Activated CD4-positive, alpha-beta T cell treated with anti-CD3 and anti-CD28 coated beads, Interleukin-2, amount 50 U/mL, for 48 hours (primary cell): ENCODE measurements around the gene RFTN1.

Experiments
- DNase-seq, 2 experiments: peaks; one replicate each; pipeline ENCODE4 v3.0.0-alpha.2; 2020

The RFTN1 gene

DNA sequence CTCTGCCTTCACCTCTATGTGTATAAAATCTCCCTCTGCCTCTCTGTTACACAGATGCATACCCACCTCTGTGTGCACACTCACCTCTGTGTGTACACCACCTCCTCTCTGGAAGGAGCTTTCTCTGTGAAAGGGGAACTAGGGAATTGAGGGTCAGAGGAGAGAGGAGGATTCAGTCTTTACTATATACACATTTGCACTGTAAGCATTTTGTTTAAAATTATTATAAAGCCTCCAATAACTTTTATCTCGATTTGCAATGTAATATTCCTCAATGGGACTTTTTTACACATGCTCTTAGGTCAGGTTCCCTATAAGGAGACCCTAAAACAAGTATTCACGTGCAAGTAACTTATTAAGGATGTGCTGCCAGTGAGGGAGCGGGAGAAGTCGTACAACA, 166.0 kb downstream of the RFTN1 start:
- no peak for DNase-seq

- DNase-seq: no peak
These were observed 167.0 kb downstream of the RFTN1 start for GRCh38 chr3:16346413-16347081.

DNA sequence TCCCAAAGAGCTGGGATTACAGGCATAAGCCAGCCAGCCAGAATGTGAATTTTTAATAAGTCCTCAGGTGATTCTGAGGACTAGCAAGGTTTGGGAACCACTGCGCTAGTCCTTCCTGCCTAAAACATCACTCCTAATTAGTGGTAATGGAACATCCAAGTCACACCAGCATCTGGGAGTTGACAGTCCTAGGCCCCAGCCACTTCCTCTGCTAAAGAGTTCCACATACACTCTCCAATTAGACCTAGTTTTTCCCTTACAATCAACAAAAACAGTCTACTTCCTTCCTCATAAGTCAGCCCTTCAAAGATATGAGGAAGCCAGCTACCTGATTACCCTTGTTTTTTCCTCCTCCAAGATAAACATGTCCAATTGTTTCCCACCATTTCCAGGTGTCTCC, 170.4 kb downstream of the RFTN1 start:
- no peak for DNase-seq

DNA sequence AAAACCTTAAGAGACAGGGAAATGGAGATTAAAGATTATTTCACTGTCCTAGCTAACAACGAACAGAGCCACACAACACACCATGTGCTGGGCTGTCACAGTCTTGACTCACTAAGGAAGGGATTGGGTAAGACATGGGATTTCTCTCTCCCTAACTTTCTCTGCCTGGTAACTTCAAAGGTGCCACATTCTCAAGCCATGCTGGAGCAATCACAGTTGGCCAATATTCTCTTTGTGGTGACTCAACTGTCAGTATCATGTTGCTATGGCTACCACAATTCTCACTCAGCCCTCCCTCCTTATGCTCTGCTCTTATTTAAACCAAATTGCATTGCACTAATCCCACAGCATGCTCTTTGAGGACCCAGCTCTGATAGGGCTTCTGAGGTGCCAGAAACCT, 174.5 kb downstream of the RFTN1 start:
- DNase-seq: no peak

- DNase-seq: peak; percentile 38 to 57
These were observed 175.5 kb downstream of the RFTN1 start for GRCh38 chr3:16337856-16338540.

- no peak for DNase-seq
These were observed 176.7 kb downstream of the RFTN1 start for GRCh38 chr3:16336825-16337224.

DNA sequence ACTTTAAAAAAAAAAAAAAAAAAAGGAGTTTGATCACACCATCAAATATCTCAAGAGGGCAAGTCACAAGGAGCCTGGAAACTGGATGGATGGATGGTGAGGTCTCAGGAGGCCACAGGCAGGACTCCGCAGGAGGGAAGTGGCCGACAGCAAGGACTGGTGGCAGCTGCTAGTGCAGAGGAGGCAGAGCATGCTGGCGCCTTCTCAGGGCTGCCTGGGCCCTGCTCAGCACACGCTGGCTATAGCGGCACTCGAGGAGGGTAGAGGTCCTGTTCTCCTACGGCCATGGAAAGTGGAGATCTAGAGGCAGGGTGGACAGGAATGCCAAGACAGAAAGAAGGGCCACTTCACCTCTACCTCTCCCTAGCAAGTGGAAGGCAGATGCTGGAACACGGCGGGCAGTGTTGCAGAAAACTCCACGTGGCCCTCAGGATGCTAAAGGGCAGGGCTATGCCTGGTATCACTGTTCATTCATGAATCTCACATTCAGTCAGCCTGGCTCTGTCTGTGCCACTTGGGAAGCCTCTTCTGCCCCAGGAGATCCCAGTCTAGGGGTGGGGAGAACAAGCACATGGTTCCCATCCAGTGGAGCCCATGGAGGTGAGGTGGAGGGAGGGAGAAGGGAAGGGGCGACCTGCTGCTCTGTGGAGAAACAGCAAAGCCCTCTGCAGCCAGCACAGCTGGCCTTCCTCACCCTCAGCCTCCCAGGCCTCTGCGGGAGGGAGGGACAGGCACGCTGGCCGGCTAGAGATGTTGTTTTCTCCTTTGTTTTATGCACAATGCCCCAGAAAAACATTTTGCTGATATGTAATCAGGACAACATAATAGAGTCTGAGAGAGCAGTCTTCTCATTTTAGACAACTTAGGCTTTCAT, 177.5 kb downstream of the RFTN1 start:
- DNase-seq: no peak

DNA sequence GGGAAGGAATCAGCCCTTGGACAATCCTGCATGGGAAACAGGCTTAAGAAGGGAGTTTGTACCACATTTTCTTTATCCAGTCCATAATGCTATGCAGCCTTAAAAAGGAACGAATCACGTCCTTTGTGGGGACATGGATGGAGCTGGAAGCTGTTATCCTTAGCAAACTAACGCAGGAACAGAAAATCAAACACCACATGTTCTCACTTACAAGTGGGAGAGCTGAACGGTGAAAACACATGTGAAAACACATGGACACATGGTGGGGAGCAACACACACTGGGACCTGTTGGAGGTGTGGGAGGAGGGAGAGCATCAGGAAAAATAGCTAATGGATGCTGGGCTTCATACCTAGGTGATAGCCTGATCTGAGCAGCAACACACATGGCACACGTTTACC, 178.2 kb downstream of the RFTN1 start:
- no peak for DNase-seq

- DNase-seq: no peak
These were observed 178.6 kb downstream of the RFTN1 start for GRCh38 chr3:16334909-16335308.

DNA sequence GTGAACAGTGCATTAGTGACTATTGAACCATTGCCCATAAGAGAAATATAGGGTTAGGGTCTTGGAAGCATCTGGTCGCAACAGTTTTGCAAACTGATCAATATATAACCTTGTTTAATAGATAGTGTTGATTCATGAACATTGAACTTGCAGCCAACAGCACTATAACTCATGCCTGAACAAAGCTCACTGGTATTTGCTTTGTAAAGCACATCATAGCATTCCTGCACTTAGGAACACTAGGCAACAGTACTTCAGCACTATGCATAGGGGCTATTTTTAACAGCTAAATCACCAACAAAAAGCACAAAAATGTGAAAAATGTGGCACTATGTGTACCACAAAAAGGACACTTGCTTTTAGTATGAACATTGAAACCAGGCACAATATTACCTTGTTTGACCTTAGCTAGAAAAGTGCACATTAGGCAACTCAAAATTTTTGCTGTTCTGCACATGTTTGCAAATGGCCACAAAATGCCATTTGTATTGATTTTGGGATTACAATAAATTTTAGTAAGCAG, 180.5 kb downstream of the RFTN1 start:
- DNase-seq: no peak

DNA sequence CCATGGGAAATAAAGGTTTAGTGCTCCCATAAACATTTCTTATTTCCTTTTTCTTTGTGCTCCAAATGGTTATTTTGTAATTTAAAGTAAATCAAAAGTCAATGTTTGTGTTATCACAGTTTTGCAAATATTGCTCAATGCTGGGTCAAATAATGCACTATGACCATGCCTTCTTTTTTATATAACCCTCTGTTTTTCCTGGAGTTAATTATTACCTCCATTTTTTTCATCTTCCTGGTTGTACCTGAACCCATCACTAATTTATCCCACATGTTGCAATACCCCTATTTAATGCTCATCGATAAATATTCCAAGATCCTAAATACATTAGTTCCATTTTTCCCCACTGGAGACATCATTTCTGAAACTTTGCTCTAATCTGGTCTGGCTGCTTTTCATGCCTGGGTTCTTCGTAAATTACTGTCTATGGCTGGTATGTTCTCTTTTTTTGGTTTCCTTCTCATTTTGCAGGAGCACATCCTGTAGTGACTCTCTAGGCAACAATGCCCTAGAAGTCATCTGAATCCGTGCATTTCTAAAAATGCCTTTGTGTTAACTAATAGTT, 182.1 kb downstream of the RFTN1 start:
- DNase-seq: no peak

- DNase-seq: no peak
These were observed 183.1 kb downstream of the RFTN1 start for GRCh38 chr3:16330351-16330750.

GRCh38 chr3:16329826-16330129, 183.7 kb downstream of the RFTN1 start:
- no peak for DNase-seq

- no peak for DNase-seq
These were observed 184.3 kb downstream of the RFTN1 start for GRCh38 chr3:16329036-16329825.

GRCh38 chr3:16328124-16328523, 185.4 kb downstream of the RFTN1 start:
- no peak for DNase-seq

GRCh38 chr3:16326724-16327349, 186.7 kb downstream of the RFTN1 start:
- no peak for DNase-seq

- no peak for DNase-seq
These were observed 187.6 kb downstream of the RFTN1 start for GRCh38 chr3:16325850-16326249.

- no peak for DNase-seq
These were observed 189.8 kb downstream of the RFTN1 start for GRCh38 chr3:16323737-16324136.

GRCh38 chr3:16322189-16322588, 191.3 kb downstream of the RFTN1 start:
- DNase-seq: no peak

DNA sequence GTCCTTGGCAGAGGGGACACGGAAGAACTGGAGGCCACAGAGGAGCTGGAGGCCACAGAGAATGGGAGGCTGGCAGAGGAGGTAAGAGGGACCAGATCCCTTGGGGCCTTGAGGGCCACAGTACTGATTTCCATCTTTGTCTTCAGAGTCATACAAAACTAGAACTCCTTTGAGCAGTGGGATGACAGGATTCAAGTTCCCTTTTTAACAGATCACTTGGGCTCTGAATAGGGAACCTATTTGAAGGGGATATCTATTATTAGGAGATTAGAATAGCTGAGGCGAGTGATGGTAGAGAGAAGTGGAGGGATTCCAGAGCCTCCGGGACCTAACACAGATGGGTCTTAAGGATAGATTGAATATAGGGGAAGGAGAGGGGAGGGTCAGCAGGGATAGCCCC, 192.8 kb downstream of the RFTN1 start:
- DNase-seq: no peak

DNA sequence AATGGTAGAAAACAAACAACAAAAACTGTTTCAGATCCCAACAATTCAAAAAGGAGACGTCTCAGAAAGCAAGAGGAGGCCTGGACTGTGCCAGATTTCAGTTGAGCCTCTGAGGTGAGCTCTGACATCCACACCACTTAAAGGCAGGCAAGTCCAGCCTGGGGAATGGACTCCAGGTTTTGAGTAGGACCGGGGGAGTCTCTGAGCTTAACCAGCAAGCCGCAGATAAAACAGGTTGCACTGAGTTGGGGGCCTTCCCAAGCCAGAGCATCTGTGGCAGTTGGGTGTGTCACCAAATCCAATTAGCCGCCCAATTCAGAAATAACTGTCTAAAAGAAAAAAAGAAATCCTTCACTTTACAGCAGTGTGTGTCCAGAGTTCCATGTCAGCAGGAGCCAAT, 193.8 kb downstream of the RFTN1 start:
- DNase-seq: no peak

GRCh38 chr3:16319307-16319706, 194.2 kb downstream of the RFTN1 start:
- DNase-seq: peak; percentile 85 to 89
